Activated naive CD8-positive, alpha-beta T cell treated with anti-CD3 and anti-CD28 coated beads, Interleukin-2, amount 50 U/mL, for 24 hours (primary cell): ENCODE results near the gene SASH1.

Source experiments
- ATAC-seq: fragments of 150-1000 bp; cut with Tn5 transposase; one replicate; pipeline ENCODE4 v1.10.0; 2021
- DNase-seq: peaks from one replicate; pipeline ENCODE4 v3.0.0; 2021
- H3K27ac Mint-ChIP-seq: one replicate; pipeline ENCODE4 v1.8.0; 2021; ENCODE audit warnings: mild to moderate bottlenecking, mixed read lengths
- H3K27me3 Mint-ChIP-seq: one replicate; pipeline ENCODE4 v1.8.0; 2021; ENCODE audit warnings: mixed read lengths
- H3K36me3 Mint-ChIP-seq: one replicate; pipeline ENCODE4 v1.8.0; 2021; ENCODE audit warnings: low read depth, mixed read lengths
- H3K4me1 Mint-ChIP-seq: one replicate; pipeline ENCODE4 v1.8.0; 2021; ENCODE audit warnings: mixed read lengths
- H3K4me3 Mint-ChIP-seq: one replicate; pipeline ENCODE4 v1.8.0; 2021; ENCODE audit warnings: mild to moderate bottlenecking, moderate library complexity, mixed read lengths
- H3K9me3 Mint-ChIP-seq: one replicate; pipeline ENCODE4 v1.8.0; 2021; ENCODE audit warnings: mixed read lengths

The SASH1 gene

GRCh38 chr6:148520109-148520841 lies 177.6 kb downstream of the SASH1 start:
- ATAC-seq (peak; percentile 29), DNase-seq (peak; percentile 6)
- Mint-ChIP-seq H3K4me3 (no peak overlapping the region), H3K27me3 (peaks cover 2% of the 10 kb centered on the region), H3K27ac (no peak overlapping the region), H3K9me3 (no peaks in the 10 kb centered on the region), H3K4me1 (peaks cover 14% of the 10 kb centered on the region), H3K36me3 (no peaks in the 10 kb centered on the region)

GRCh38 chr6:148521158-148521557 lies 178.5 kb downstream of the SASH1 start:
- no peak for DNase-seq
- ATAC-seq = no peak
- Mint-ChIP-seq H3K27ac (peak overlapping the region; percentile 16), H3K9me3 (no peaks in the 10 kb centered on the region), H3K27me3 (peaks cover 2% of the 10 kb centered on the region), H3K4me3 (no peak overlapping the region), H3K4me1 (peaks cover 15% of the 10 kb centered on the region), H3K36me3 (no peaks in the 10 kb centered on the region)

- Mint-ChIP-seq H3K4me3 (no peak overlapping the region), H3K36me3 (no peaks in the 10 kb centered on the region), H3K27me3 (peaks cover 2% of the 10 kb centered on the region), H3K27ac (peak overlapping the region; percentile 16), H3K4me1 (peaks cover 15% of the 10 kb centered on the region), H3K9me3 (no peaks in the 10 kb centered on the region)
- DNase-seq = no peak
- no peak for ATAC-seq
Measured at GRCh38 chr6:148521586-148521985, 178.9 kb downstream of the SASH1 start.

- ATAC-seq = no peak
- peaks cover 15% of the 10 kb centered on the region for H3K4me1 Mint-ChIP-seq
- peaks cover 8% of the 10 kb centered on the region for H3K27me3 Mint-ChIP-seq
- H3K36me3 Mint-ChIP-seq = no peaks in the 10 kb centered on the region
- H3K27ac Mint-ChIP-seq = no peak overlapping the region
- H3K9me3 Mint-ChIP-seq = no peaks in the 10 kb centered on the region
- no peak overlapping the region for H3K4me3 Mint-ChIP-seq
- DNase-seq = no peak
Measured at GRCh38 chr6:148523048-148523447, 180.4 kb downstream of the SASH1 start.

- DNase-seq (no peak), ATAC-seq (no peak)
- H3K4me3 Mint-ChIP-seq = no peak overlapping the region
- H3K27ac Mint-ChIP-seq = no peak overlapping the region
- H3K4me1 Mint-ChIP-seq = peaks cover 15% of the 10 kb centered on the region
- no peaks in the 10 kb centered on the region for H3K36me3 Mint-ChIP-seq
- H3K27me3 Mint-ChIP-seq = peaks cover 8% of the 10 kb centered on the region
- no peaks in the 10 kb centered on the region for H3K9me3 Mint-ChIP-seq
Measured at GRCh38 chr6:148523551-148523950, 180.9 kb downstream of the SASH1 start.

GRCh38 chr6:148524471-148524882 lies 181.8 kb downstream of the SASH1 start:
- Mint-ChIP-seq H3K27ac (peak overlapping the region; percentile 69), H3K36me3 (no peaks in the 10 kb centered on the region), H3K9me3 (no peaks in the 10 kb centered on the region), H3K4me3 (peak overlapping the region; percentile 17), H3K27me3 (peaks cover 8% of the 10 kb centered on the region), H3K4me1 (peaks cover 15% of the 10 kb centered on the region)
- DNase-seq = no peak
- ATAC-seq = no peak

- Mint-ChIP-seq H3K27me3 (peaks cover 8% of the 10 kb centered on the region), H3K27ac (peak overlapping the region; percentile 69), H3K9me3 (no peaks in the 10 kb centered on the region), H3K4me1 (peaks cover 15% of the 10 kb centered on the region), H3K4me3 (peak overlapping the region; percentile 17), H3K36me3 (no peaks in the 10 kb centered on the region)
- no peak for DNase-seq
- ATAC-seq = peak; percentile 34
Measured at GRCh38 chr6:148524976-148525375, 182.3 kb downstream of the SASH1 start.

GRCh38 chr6:148525453-148525852 lies 182.8 kb downstream of the SASH1 start:
- DNase-seq = no peak
- peaks cover 8% of the 10 kb centered on the region for H3K27me3 Mint-ChIP-seq
- H3K4me3 Mint-ChIP-seq = no peak overlapping the region
- peaks cover 14% of the 10 kb centered on the region for H3K4me1 Mint-ChIP-seq
- H3K36me3 Mint-ChIP-seq = no peaks in the 10 kb centered on the region
- no peak for ATAC-seq
- H3K9me3 Mint-ChIP-seq = no peaks in the 10 kb centered on the region
- H3K27ac Mint-ChIP-seq = peak overlapping the region; percentile 20

GRCh38 chr6:148526145-148526544 lies 183.5 kb downstream of the SASH1 start:
- Mint-ChIP-seq H3K36me3 (no peaks in the 10 kb centered on the region), H3K27ac (no peak overlapping the region), H3K4me1 (peaks cover 11% of the 10 kb centered on the region), H3K9me3 (no peaks in the 10 kb centered on the region), H3K27me3 (peaks cover 8% of the 10 kb centered on the region), H3K4me3 (no peak overlapping the region)
- ATAC-seq (no peak), DNase-seq (no peak)

GRCh38 chr6:148528292-148528691 lies 185.7 kb downstream of the SASH1 start:
- Mint-ChIP-seq H3K4me3 (no peak overlapping the region), H3K9me3 (no peaks in the 10 kb centered on the region), H3K27ac (no peak overlapping the region), H3K27me3 (peaks cover 7% of the 10 kb centered on the region), H3K36me3 (no peaks in the 10 kb centered on the region), H3K4me1 (peaks cover 7% of the 10 kb centered on the region)
- ATAC-seq (no peak), DNase-seq (no peak)

GRCh38 chr6:148529010-148529409 lies 186.4 kb downstream of the SASH1 start:
- ATAC-seq = no peak
- no peaks in the 10 kb centered on the region for H3K9me3 Mint-ChIP-seq
- H3K27ac Mint-ChIP-seq = no peak overlapping the region
- peaks cover 7% of the 10 kb centered on the region for H3K4me1 Mint-ChIP-seq
- H3K27me3 Mint-ChIP-seq = peaks cover 7% of the 10 kb centered on the region
- DNase-seq = no peak
- H3K36me3 Mint-ChIP-seq = no peaks in the 10 kb centered on the region
- no peak overlapping the region for H3K4me3 Mint-ChIP-seq

- no peak overlapping the region for H3K4me3 Mint-ChIP-seq
- H3K27me3 Mint-ChIP-seq = peaks cover 7% of the 10 kb centered on the region
- no peaks in the 10 kb centered on the region for H3K36me3 Mint-ChIP-seq
- H3K27ac Mint-ChIP-seq = no peak overlapping the region
- no peaks in the 10 kb centered on the region for H3K4me1 Mint-ChIP-seq
- DNase-seq (no peak), ATAC-seq (no peak)
- H3K9me3 Mint-ChIP-seq = no peaks in the 10 kb centered on the region
Measured at GRCh38 chr6:148530394-148530953, 187.8 kb downstream of the SASH1 start.

GRCh38 chr6:148530976-148531375 lies 188.3 kb downstream of the SASH1 start:
- Mint-ChIP-seq H3K4me1 (no peaks in the 10 kb centered on the region), H3K9me3 (no peaks in the 10 kb centered on the region), H3K27me3 (peaks cover 9% of the 10 kb centered on the region), H3K36me3 (no peaks in the 10 kb centered on the region), H3K27ac (no peak overlapping the region), H3K4me3 (no peak overlapping the region)
- ATAC-seq (no peak), DNase-seq (no peak)

- Mint-ChIP-seq H3K36me3 (no peaks in the 10 kb centered on the region), H3K27me3 (peaks cover 3% of the 10 kb centered on the region)
Measured at GRCh38 chr6:148532698-148533097, 190.1 kb downstream of the SASH1 start.

GRCh38 chr6:148533309-148534107 lies 190.9 kb downstream of the SASH1 start:
- DNase-seq (no peak), ATAC-seq (no peak)
- peaks cover 3% of the 10 kb centered on the region for H3K27me3 Mint-ChIP-seq
- no peaks in the 10 kb centered on the region for H3K9me3 Mint-ChIP-seq
- no peaks in the 10 kb centered on the region for H3K36me3 Mint-ChIP-seq
- H3K4me1 Mint-ChIP-seq = no peaks in the 10 kb centered on the region
- no peak overlapping the region for H3K4me3 Mint-ChIP-seq
- no peak overlapping the region for H3K27ac Mint-ChIP-seq

More at GRCh38 chr6:148532698-148533097, 190.1 kb downstream of the SASH1 start:
- DNase-seq (no peak), ATAC-seq (no peak)
- Mint-ChIP-seq H3K27ac (no peak overlapping the region), H3K4me1 (no peaks in the 10 kb centered on the region), H3K9me3 (no peaks in the 10 kb centered on the region), H3K4me3 (no peak overlapping the region)
